Skeletal muscle tissue (tissue), 4 donors: Measurements from ENCODE around the gene RTL10. TPM values are rescaled to one million over a fixed set of nuclear protein-coding genes. Genes with fewer than 3 reads are reported as not detected.
"Not testable (repeated sequence)": the region's sequence is repeated elsewhere in the genome, so short reads cannot be mapped to it uniquely, and the experiment has no call there.

Experiments used
- H3K27ac ChIP-seq: one replicate; pipeline ENCODE4 v1.7.0; 2013; ENCODE audit warnings: mild to moderate bottlenecking, low read depth, low read length, inconsistent platforms
- H3K27me3 ChIP-seq, 3 donors: one replicate each; pipeline ENCODE4 v1.7.0; 2013; ENCODE audit warnings: low read length in 3 of 3; ENCODE audit not compliant: control insufficient read depth in 3 of 3, insufficient read depth in 3 of 3
- H3K36me3 ChIP-seq, 3 donors: one replicate each; pipeline ENCODE4 v1.7.0; 2013; ENCODE audit warnings: low read length in 3 of 3; ENCODE audit not compliant: control insufficient read depth in 3 of 3, insufficient read depth in 3 of 3
- H3K4me1 ChIP-seq, 3 donors: one replicate each; pipeline ENCODE4 v1.7.0; 2013; ENCODE audit warnings: low read length in 3 of 3, mild to moderate bottlenecking in 3 of 3; ENCODE audit not compliant: control insufficient read depth in 3 of 3, insufficient read depth in 3 of 3
- H3K4me3 ChIP-seq, 3 donors: one replicate each; pipeline ENCODE4 v1.7.0; 2013; ENCODE audit warnings: low read length in 3 of 3
- H3K9ac ChIP-seq, 3 donors: one replicate each; pipeline ENCODE4 v1.7.0; 2013; ENCODE audit warnings: low read length in 3 of 3, mild to moderate bottlenecking in 3 of 3, moderate library complexity in 2 of 3, low read depth in 1 of 3
- H3K9me3 ChIP-seq, 3 donors: one replicate each; pipeline ENCODE4 v1.7.0; 2013; ENCODE audit warnings: low read length in 3 of 3; ENCODE audit not compliant: control insufficient read depth in 3 of 3
- total RNA-seq: library from RNA; depleted of rRNA; stranded (reverse); fragments of >200 nt; gene quantifications from one replicate; pipeline ENCODE4 v1.2.3, GENCODE V29; 2014
- donor health status: Osteomylitis.

RTL10 gene
- total RNA-seq, 1 donor from 2014 or later, result 9.4 TPM

DNA sequence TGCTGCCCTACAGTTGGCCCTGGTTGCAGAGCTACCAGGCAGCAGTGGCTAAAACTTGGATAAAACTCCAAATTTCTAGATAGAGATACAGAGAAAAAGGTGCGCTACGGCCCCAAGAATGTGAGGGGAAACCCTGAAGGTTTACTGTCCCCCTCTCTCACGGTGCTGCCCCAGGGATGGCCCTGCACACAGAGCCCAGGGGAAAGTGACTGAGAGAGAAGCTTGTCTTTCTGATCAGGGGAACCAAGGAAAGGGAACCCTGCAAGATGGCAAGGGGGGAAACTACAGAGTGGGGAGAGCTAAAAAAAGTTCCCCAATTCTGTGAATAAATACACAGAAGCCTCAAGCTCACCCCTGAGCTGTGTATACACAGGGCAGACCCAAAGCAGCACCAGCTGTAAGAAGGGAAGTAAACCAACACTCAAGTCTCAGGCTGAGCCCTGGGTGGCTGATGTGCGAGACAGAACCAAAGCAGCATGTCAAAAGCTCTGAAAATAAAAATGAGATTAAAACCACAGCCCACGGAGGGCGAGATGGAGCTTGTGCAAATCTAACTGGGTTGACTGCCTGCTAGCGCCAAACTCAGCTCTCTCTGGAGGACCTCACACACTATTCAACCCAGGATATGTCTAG is 22.1 kb downstream of the RTL10 start:
- Histone ChIP-seq H3K36me3 (no peaks in the 10 kb centered on the region), H3K27me3 (no peaks in the 10 kb centered on the region)

DNA sequence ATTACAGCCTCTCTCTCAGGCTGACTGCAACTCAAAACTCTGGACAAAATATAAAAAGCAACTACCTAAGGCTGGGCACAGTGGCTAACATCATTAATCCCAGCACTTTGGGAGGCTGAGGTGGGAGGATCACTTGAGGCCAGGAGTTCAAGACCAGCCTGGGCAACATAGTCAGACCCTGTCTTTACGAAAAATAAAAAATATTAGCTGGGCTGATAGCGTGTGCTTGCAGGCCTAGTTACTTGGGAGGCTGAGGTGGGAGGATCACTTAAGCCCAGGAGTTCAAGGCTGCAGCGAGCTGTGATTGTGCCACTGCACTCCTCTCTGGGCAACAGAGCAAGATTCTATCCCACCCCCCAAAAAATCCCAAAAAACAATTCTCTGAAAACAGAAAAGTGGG is 22.7 kb downstream of the RTL10 start:
- not testable (repeated sequence) for H3K9ac ChIP-seq, H3K27me3 ChIP-seq, H3K9me3 ChIP-seq, H3K27ac ChIP-seq, H3K4me3 ChIP-seq, H3K36me3 ChIP-seq, H3K4me1 ChIP-seq

More for the DNA sequence above, 22.1 kb downstream of the RTL10 start:
- Histone ChIP-seq H3K27ac (no peak overlapping the region), H3K9me3 (no peaks in the 10 kb centered on the region), H3K9ac (no peak overlapping the region), H3K4me3 (no peak overlapping the region), H3K4me1 (no peaks in the 10 kb centered on the region)

GRCh38 chr22:19831016-19831415 is 23.7 kb downstream of the RTL10 start:
- no peak overlapping the region for H3K4me3 ChIP-seq
- H3K27ac ChIP-seq, result no peak overlapping the region
- no peak overlapping the region for H3K9ac ChIP-seq
- no peaks in the 10 kb centered on the region for H3K27me3 ChIP-seq
- H3K36me3 ChIP-seq, result no peaks in the 10 kb centered on the region
- no peaks in the 10 kb centered on the region for H3K9me3 ChIP-seq
- peaks cover 2 to 8% (median 3%) of the 10 kb centered on the region in 3 donors for H3K4me1 ChIP-seq

DNA sequence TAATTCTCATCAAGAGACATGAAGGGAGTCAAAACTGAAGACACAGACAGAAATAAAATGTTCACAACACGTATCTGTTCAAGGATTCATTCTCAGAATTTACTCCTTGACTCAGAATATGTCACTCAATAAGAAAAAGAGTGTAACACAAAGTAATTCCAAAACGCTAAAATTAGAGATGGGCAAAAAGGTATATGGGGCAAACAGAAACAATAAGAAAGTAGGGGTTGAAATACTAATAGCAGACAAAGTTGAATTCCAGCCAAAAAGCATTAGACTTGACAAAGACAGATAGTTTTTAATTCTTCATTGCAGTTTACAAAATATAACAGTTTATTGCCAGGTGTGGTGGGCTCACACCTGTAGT is 26.7 kb downstream of the RTL10 start:
- no peaks in the 10 kb centered on the region for H3K27me3 ChIP-seq
- no peaks in the 10 kb centered on the region for H3K9me3 ChIP-seq
- H3K27ac ChIP-seq, result no peak overlapping the region
- peaks cover 5 to 11% (median 9%) of the 10 kb centered on the region in 3 donors for H3K4me1 ChIP-seq
- H3K36me3 ChIP-seq, result no peaks in the 10 kb centered on the region
- no peak overlapping the region for H3K9ac ChIP-seq
- H3K4me3 ChIP-seq, result no peak overlapping the region

DNA sequence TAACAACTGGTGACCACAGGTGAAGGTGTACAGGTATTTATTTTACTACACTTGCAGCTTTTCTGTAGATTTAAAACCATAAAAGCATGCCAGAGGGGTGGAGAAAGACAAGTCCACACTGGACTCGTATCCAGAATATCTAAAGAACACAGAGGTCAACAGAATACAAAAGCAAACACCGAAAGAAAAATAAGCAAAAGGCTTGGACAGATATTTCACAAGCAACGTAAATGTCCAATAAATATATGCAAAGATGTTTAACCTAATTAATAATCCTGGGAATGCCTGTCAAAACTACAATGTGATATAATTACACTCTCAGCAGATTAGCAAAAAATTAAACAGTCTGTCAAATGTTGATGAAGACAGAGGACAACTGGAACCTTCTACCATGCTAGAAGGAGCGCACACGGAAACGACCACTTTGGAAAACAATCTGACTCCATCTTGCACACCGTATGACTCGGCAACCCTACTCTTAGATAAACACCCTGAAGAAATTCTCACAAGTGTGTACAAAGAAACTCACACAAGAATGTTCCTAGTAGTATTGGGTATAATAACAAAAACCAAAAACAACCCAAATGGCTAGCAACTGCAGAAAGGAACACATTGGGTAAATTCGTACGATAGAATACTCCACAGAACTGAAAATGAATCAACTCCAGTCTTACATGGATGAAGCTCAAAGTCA is 27.2 kb downstream of the RTL10 start:
- H3K4me1 ChIP-seq, result peaks cover 5 to 11% (median 9%) of the 10 kb centered on the region in 3 donors
- no peaks in the 10 kb centered on the region for H3K36me3 ChIP-seq

DNA sequence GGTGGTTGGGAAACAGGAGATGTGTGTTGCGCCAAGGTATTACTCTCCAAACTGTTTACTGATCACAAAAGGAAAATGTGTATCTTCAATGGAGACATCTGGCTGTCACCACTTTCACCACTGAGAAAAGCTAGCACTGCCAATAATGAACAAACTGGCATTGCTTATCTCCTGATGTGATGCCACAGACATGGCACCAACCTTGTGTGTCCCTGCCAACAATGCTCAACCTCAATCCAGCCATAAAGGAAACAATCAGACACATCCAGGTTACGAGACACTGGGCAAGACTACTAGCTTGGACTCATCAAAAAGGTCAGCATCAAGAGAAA is 28.1 kb downstream of the RTL10 start:
- Histone ChIP-seq H3K9me3 (no peaks in the 10 kb centered on the region), H3K9ac (no peak overlapping the region), H3K4me3 (no peak overlapping the region), H3K27me3 (no peaks in the 10 kb centered on the region), H3K27ac (no peak overlapping the region), H3K36me3 (no peaks in the 10 kb centered on the region), H3K4me1 (peaks cover 5 to 11% (median 9%) of the 10 kb centered on the region in 3 donors)

More for the DNA sequence above, 27.2 kb downstream of the RTL10 start:
- H3K9me3 ChIP-seq, result no peaks in the 10 kb centered on the region
- H3K9ac ChIP-seq, result no peak overlapping the region
- no peak overlapping the region for H3K4me3 ChIP-seq
- no peak overlapping the region for H3K27ac ChIP-seq
- no peaks in the 10 kb centered on the region for H3K27me3 ChIP-seq

DNA sequence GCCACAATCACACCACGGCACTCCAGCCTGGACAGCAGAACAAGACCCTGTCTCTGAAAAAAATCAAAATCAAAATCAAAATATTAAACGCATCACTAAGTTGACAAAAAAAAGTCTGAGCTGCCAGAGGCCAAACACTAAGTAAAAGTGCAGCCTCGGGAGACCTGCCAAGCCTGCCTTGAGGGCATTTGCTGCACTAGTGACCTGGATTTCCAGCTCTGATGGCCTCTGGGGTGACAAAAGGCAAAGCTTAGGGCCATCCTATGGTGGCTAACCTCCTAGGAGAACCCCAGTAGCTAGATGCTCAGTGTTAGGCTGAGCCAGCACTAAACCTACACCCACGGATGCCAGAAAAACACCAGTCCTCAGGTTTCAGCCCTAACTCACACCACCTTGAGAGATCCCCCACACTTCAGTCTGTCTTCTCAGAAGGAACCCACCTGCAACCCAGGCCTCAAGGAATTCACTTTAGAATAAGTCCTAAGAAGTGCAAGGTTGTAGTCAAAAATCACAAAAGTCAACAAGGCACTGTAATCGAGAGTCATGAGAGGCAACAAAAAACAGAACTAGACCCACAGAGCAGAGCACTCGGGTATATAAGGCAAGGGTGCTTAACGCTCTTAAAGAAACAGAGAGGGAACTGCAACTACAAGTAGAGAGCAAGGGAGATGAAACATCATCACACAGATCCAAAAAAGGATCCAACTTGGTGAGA is 28.6 kb downstream of the RTL10 start:
- no peaks in the 10 kb centered on the region for H3K9me3 ChIP-seq
- H3K9ac ChIP-seq, result no peak overlapping the region
- peaks cover 5 to 11% (median 9%) of the 10 kb centered on the region in 3 donors for H3K4me1 ChIP-seq
- no peaks in the 10 kb centered on the region for H3K27me3 ChIP-seq
- no peaks in the 10 kb centered on the region for H3K36me3 ChIP-seq
- H3K27ac ChIP-seq, result no peak overlapping the region
- no peak overlapping the region for H3K4me3 ChIP-seq

- no peak overlapping the region for H3K27ac ChIP-seq
- no peaks in the 10 kb centered on the region for H3K9me3 ChIP-seq
- no peaks in the 10 kb centered on the region for H3K27me3 ChIP-seq
- no peaks in the 10 kb centered on the region for H3K36me3 ChIP-seq
- no peak overlapping the region for H3K9ac ChIP-seq
- H3K4me1 ChIP-seq, result peaks cover 5 to 11% (median 9%) of the 10 kb centered on the region in 3 donors
- no peak overlapping the region for H3K4me3 ChIP-seq
These were observed 29.7 kb downstream of the RTL10 start for GRCh38 chr22:19824926-19825339.

DNA sequence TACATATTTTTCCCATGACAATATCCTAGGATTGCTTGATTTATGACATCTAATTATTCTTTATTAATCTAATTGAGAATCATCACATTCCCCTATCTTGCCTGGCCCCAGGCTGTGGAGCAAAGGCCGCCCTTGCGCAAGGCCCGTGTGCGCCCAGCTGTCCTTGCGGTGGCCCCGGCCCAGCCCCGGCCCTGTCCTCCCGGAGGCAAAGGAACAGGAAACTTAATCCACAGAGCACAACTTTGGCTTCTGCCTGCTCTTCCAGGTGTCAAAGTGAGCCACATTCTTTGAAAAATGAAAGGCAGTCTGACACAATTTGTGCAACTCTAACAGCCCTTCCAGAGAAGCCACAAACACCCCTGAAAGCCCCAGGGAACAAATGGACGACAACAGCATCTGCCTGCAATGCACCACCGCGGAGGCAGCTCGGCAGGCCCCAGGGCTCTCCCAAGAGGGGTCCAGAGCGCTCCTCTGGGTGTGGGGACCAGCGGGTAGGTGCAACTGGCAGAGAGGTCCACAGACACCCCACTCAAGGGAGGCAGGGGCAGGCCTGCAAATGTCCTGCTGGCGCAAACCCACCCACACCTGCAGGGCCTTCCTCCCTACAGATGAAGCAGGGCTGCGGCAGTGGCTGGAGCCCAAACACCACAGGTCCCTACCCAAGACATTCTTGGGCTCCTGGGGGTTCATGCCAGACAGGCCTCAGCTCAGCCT is 30.3 kb downstream of the RTL10 start:
- Histone ChIP-seq H3K4me3 (no peak overlapping the region), H3K9ac (no peak overlapping the region), H3K27ac (no peak overlapping the region), H3K27me3 (no peaks in the 10 kb centered on the region), H3K9me3 (no peaks in the 10 kb centered on the region), H3K36me3 (no peaks in the 10 kb centered on the region), H3K4me1 (peaks cover 5 to 11% (median 9%) of the 10 kb centered on the region in 3 donors)

GRCh38 chr22:19823902-19824211 is 30.8 kb downstream of the RTL10 start:
- Histone ChIP-seq H3K9ac (no peak overlapping the region), H3K36me3 (no peaks in the 10 kb centered on the region), H3K27ac (no peak overlapping the region), H3K4me1 (peaks cover 6 to 14% (median 9%) of the 10 kb centered on the region in 3 donors), H3K9me3 (no peaks in the 10 kb centered on the region), H3K27me3 (no peaks in the 10 kb centered on the region), H3K4me3 (no peak overlapping the region)
